Measurements from ENCODE around the gene POFUT2. TPM values are rescaled to one million over a fixed set of nuclear protein-coding genes. Genes with fewer than 3 reads are reported as not detected.
"Not testable (repeated sequence)": the region's sequence is repeated elsewhere in the genome, so short reads cannot be mapped to it uniquely, and the experiment has no call there.

The POFUT2 gene
- polyA plus RNA-seq, 1 donor from 2014 or later, result 5.9 TPM

GRCh38 chr21:45320261-45321025 is 32.7 kb upstream of the POFUT2 start:
- Mint-ChIP-seq H3K9me3 (peaks cover 0 to 3% (median 0%) of the 10 kb centered on the region in 3 donors), H3K27ac (no peak overlapping the region), H3K27me3 (peaks cover 28% of the 10 kb centered on the region), H3K4me3 (no peak overlapping the region), H3K36me3 (peaks cover 1% of the 10 kb centered on the region), H3K4me1 (peaks cover 5 to 7% (median 6%) of the 10 kb centered on the region in 3 donors)

- peaks cover 1% of the 10 kb centered on the region for H3K36me3 Mint-ChIP-seq
- H3K9me3 Mint-ChIP-seq, result peaks cover 0 to 3% (median 0%) of the 10 kb centered on the region in 3 donors
- H3K27ac Mint-ChIP-seq, result no peak overlapping the region
- peaks cover 27% of the 10 kb centered on the region for H3K27me3 Mint-ChIP-seq
- no peak overlapping the region for H3K4me3 Mint-ChIP-seq
- peaks cover 5 to 7% (median 6%) of the 10 kb centered on the region in 3 donors for H3K4me1 Mint-ChIP-seq
Observed at GRCh38 chr21:45319461-45320211, 31.9 kb upstream of the POFUT2 start.

GRCh38 chr21:45318556-45319404 is 31.1 kb upstream of the POFUT2 start:
- H3K27ac Mint-ChIP-seq, result no peak overlapping the region
- H3K9me3 Mint-ChIP-seq, result peaks cover 0 to 3% (median 0%) of the 10 kb centered on the region in 3 donors
- peaks cover 5 to 7% (median 6%) of the 10 kb centered on the region in 3 donors for H3K4me1 Mint-ChIP-seq
- H3K36me3 Mint-ChIP-seq, result peaks cover 1% of the 10 kb centered on the region
- H3K27me3 Mint-ChIP-seq, result peaks cover 27% of the 10 kb centered on the region
- H3K4me3 Mint-ChIP-seq, result no peak overlapping the region

- Mint-ChIP-seq H3K9me3 (peaks cover 0 to 3% (median 0%) of the 10 kb centered on the region in 3 donors), H3K4me3 (no peak overlapping the region), H3K36me3 (peaks cover 1% of the 10 kb centered on the region), H3K27me3 (peaks cover 24% of the 10 kb centered on the region), H3K4me1 (peaks cover 5 to 7% (median 6%) of the 10 kb centered on the region in 3 donors), H3K27ac (no peak overlapping the region)
Observed at GRCh38 chr21:45318146-45318555, 30.5 kb upstream of the POFUT2 start.

GRCh38 chr21:45317398-45318145 is 29.9 kb upstream of the POFUT2 start:
- no peak overlapping the region for H3K27ac Mint-ChIP-seq
- peaks cover 1% of the 10 kb centered on the region for H3K36me3 Mint-ChIP-seq
- peaks cover 25% of the 10 kb centered on the region for H3K27me3 Mint-ChIP-seq
- H3K9me3 Mint-ChIP-seq, result peaks cover 0 to 3% (median 0%) of the 10 kb centered on the region in 3 donors
- peaks cover 5 to 7% (median 5%) of the 10 kb centered on the region in 3 donors for H3K4me1 Mint-ChIP-seq
- no peak overlapping the region for H3K4me3 Mint-ChIP-seq

- H3K36me3 Mint-ChIP-seq, result no peaks in the 10 kb centered on the region
- H3K4me1 Mint-ChIP-seq, result peaks cover 0 to 2% (median 0%) of the 10 kb centered on the region in 3 donors
- H3K9me3 Mint-ChIP-seq, result peaks cover 0 to 5% (median 3%) of the 10 kb centered on the region in 3 donors
- H3K27ac Mint-ChIP-seq, result no peak overlapping the region
- H3K27me3 Mint-ChIP-seq, result peaks cover 18% of the 10 kb centered on the region
- H3K4me3 Mint-ChIP-seq, result no peak overlapping the region
Observed at GRCh38 chr21:45316871-45317397, 29.2 kb upstream of the POFUT2 start.

GRCh38 chr21:45315676-45316470 is 28.2 kb upstream of the POFUT2 start:
- not testable (repeated sequence) for H3K36me3 Mint-ChIP-seq, H3K4me3 Mint-ChIP-seq, H3K4me1 Mint-ChIP-seq, H3K9me3 Mint-ChIP-seq
- H3K27me3 Mint-ChIP-seq, result peaks cover 14% of the 10 kb centered on the region
- peak overlapping the region in 1 of 3 donors; percentile 60 for H3K27ac Mint-ChIP-seq

- peaks cover 0 to 7% (median 3%) of the 10 kb centered on the region in 3 donors for H3K9me3 Mint-ChIP-seq
- no peaks in the 10 kb centered on the region for H3K4me1 Mint-ChIP-seq
- H3K4me3 Mint-ChIP-seq, result no peak overlapping the region
- no peak overlapping the region for H3K27ac Mint-ChIP-seq
- H3K36me3 Mint-ChIP-seq, result no peaks in the 10 kb centered on the region
- H3K27me3 Mint-ChIP-seq, result peaks cover 8% of the 10 kb centered on the region
Observed at GRCh38 chr21:45313682-45314081, 26.0 kb upstream of the POFUT2 start.

- Mint-ChIP-seq H3K4me3 (no peak overlapping the region), H3K4me1 (no peaks in the 10 kb centered on the region), H3K36me3 (no peaks in the 10 kb centered on the region), H3K27me3 (peaks cover 11% of the 10 kb centered on the region), H3K27ac (peak overlapping the region in 1 of 3 donors; percentile 43), H3K9me3 (peaks cover 0 to 7% (median 3%) of the 10 kb centered on the region in 3 donors)
Observed at GRCh38 chr21:45313015-45313414, 25.3 kb upstream of the POFUT2 start.

- Mint-ChIP-seq H3K27ac (peak overlapping the region in 1 of 3 donors; percentile 43), H3K9me3 (peaks cover 0 to 7% (median 3%) of the 10 kb centered on the region in 3 donors), H3K4me1 (no peaks in the 10 kb centered on the region), H3K4me3 (no peak overlapping the region), H3K36me3 (no peaks in the 10 kb centered on the region), H3K27me3 (peaks cover 11% of the 10 kb centered on the region)
Observed at GRCh38 chr21:45312296-45312695, 24.6 kb upstream of the POFUT2 start.

- Mint-ChIP-seq H3K27ac (no peak overlapping the region), H3K9me3 (peaks cover 0 to 7% (median under 1%) of the 10 kb centered on the region in 3 donors), H3K36me3 (no peaks in the 10 kb centered on the region), H3K27me3 (peaks cover 9% of the 10 kb centered on the region), H3K4me1 (no peaks in the 10 kb centered on the region), H3K4me3 (no peak overlapping the region)
Observed at GRCh38 chr21:45310459-45310858, 22.8 kb upstream of the POFUT2 start.

GRCh38 chr21:45309987-45310381 is 22.3 kb upstream of the POFUT2 start:
- no peaks in the 10 kb centered on the region for H3K4me1 Mint-ChIP-seq
- H3K36me3 Mint-ChIP-seq, result no peaks in the 10 kb centered on the region
- H3K9me3 Mint-ChIP-seq, result peaks cover 0 to 7% (median 0%) of the 10 kb centered on the region in 3 donors
- H3K4me3 Mint-ChIP-seq, result no peak overlapping the region
- peaks cover 9% of the 10 kb centered on the region for H3K27me3 Mint-ChIP-seq
- H3K27ac Mint-ChIP-seq, result no peak overlapping the region
